HG03139 (cell line): ENCODE results near the gene C19orf25.
A peak's percentile ranks its signal among the peaks of the same experiment; 100 is the strongest.

Source experiments
- ATAC-seq: cut with Tn5 transposase; IDR thresholded peaks from one replicate; pipeline ENCODE4 v1.9.1; 2021; ENCODE audit not compliant: unreplicated experiment

Gene C19orf25

GRCh38 chr19:1496714-1497577 is 17.9 kb upstream of the C19orf25 start:
- ATAC-seq: no peak

DNA sequence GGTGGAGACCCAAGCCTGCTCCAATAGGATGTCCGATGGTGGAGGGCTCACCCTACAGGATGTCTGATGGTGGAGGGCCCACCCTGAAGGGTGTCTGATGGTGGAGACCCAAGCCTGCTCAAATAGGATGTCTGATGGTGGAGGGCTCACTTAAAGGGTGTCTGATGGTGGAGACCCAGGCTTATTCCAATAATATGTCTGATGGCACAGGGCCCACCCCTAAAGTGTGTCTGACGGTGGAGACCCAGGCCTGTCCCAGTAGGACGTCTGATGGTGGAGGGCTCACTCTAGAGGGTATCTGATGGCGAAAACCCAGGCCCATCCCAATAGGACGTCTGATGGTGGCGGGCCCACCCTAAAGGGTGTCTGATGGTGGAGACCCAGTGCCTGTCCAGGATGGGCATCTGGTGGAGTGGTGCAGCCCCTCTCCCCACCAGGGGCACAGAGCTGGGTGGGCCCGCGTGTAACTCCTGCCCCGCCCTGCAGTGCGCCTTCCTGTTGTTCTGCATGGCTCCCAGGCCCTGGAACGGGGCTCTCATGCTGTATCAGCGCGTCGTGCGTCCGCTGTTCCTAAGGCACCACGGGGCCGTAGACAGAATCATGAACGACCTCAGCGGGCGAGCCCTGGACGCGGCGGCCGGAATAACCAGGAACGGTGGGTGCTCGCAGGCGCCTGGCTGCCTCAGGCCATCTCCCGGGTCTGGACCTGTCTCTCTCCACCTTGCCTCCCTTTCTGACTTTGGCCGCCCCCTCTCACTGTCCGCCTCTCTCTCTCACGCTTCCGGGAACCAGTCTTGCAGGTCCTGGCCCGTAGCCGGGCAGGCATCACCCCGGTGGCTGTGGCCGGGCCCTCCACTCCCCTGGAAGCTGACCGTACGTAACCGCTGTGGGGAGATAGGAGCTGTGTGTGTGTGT is 17.0 kb upstream of the C19orf25 start:
- no peak for ATAC-seq

DNA sequence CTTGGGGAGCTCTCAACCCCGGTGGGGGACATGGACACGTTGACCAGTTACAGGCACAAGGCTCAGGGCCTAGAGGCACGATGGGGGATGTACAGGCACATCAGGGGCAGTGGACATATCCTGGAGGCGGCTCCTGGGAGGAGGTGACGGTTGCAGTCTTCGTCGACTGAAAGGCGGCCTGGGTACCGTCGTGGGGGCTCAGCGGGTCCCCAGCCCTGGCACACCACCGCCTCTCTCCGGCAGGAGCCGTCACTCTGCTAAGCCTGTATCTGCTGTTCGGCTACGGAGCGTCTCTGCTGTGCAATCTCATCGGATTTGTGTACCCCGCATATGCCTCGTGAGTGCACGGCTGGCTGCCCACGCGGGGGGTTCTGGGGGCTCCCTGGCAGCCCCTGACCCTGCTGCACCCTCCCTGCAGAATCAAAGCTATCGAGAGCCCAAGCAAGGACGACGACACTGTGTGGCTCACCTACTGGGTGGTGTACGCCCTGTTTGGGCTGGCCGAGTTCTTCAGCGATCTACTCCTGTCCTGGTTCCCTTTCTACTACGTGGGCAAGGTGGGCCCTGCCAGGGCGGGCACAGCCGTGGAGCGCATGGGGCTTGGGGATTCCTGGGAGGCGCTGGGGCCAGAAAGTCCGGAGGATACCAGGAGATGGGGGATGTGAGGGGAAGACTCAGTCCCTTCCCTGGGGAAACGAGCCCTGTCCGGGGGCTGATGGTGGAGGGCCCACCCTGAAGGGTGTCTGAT is 16.2 kb upstream of the C19orf25 start:
- ATAC-seq: no peak

- no peak for ATAC-seq
Observed at GRCh38 chr19:1494115-1494815, 15.2 kb upstream of the C19orf25 start.

GRCh38 chr19:1492474-1493006 is 13.5 kb upstream of the C19orf25 start:
- ATAC-seq: no peak

GRCh38 chr19:1491849-1492170 is 12.8 kb upstream of the C19orf25 start:
- no peak for ATAC-seq

GRCh38 chr19:1491114-1491848 is 12.3 kb upstream of the C19orf25 start, which contains the start of gene REEP6:
Gene REEP6 (plus strand): TSS chr19:1491181. CDS start chr19:1491270, 89 bp downstream.
- no peak for ATAC-seq

- ATAC-seq: peak; percentile 60
Observed at GRCh38 chr19:1490311-1491113, 11.5 kb upstream of the C19orf25 start, which contains the start of gene PCSK4. Gene PCSK4 (minus strand): TSS chr19:1490350. CDS start chr19:1490346, 4 bp downstream.

GRCh38 chr19:1489463-1490310 is 10.7 kb upstream of the C19orf25 start:
- peak; percentile 11 for ATAC-seq

GRCh38 chr19:1488282-1488601 is 9.2 kb upstream of the C19orf25 start:
- ATAC-seq: no peak

DNA sequence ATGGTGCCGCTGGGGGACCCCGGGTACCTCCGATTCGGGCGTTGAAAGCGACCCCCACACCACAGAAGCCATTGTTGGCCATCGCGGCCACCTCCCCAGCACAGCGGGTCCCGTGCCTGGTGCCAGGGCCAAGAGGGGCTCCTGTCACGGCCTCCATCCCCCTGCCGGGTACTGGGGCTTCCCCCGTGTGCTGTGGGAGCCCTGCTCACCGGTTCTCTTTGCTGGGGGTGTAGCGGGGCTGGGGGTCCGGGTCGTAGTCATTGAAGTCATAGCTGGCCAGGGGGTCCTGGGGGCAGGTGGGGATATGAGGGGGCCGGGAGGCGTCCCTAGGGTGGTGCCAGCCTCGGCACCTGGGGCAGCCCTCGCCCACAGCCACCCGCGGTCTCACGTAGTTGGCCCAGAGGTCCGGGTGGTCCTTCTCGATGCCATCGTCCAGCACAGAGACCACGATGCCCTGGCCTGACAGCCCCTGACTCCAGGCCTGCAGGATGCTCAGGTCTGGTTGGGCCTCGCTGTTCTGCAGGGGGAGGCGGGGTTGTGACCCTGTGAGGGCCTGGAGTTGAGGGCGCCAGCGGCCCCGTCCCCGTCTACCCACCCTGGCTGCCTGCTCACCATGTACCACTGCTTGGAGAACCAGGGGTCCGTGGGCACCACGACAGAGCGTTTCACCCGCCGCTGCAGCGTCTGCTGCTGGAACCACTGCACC is 8.7 kb upstream of the C19orf25 start:
- no peak for ATAC-seq

DNA sequence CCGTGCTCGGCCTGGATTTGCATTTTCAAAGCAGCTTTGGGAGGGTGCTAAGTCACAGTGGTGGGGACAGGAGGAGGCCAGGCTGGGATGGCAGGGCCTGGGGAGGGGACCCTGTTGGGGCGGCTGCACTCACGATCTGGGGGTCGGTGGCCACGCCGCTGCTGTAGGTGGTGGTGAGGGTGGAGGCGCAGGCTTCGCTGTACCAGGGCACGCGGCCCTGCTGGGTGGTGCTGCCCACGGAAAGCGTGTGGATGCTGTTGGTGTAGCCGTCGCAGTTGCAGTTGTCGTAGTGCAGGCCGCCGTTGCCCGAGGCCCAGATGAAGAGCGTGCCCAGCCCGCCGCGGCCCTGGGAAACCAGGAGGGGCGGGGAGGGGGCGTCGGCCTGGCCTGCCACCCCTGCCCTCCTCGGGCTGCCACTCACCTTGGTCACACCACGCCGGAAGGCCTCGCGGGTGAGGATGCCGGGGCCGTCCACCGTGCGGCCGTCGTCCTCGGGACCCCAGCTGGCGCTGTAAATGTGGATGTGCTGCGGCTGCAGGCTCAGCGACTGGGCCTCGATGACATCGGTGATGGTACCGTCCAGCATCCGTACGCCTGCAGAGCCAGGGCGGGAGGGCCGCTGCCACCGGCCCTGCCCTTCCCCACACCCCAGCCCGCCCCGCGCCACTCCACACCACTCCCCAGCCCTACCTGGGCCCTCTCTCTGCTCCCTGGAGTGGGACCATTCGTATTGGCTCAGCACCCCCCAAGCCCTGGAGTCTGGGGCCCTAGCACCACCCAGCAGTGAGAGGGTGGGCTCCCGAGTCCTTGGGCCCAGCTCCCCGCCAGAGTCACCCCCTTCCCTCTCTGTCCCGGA is 7.9 kb upstream of the C19orf25 start:
- no peak for ATAC-seq

- ATAC-seq: no peak
Observed at GRCh38 chr19:1483979-1484428, 5.0 kb upstream of the C19orf25 start.

DNA sequence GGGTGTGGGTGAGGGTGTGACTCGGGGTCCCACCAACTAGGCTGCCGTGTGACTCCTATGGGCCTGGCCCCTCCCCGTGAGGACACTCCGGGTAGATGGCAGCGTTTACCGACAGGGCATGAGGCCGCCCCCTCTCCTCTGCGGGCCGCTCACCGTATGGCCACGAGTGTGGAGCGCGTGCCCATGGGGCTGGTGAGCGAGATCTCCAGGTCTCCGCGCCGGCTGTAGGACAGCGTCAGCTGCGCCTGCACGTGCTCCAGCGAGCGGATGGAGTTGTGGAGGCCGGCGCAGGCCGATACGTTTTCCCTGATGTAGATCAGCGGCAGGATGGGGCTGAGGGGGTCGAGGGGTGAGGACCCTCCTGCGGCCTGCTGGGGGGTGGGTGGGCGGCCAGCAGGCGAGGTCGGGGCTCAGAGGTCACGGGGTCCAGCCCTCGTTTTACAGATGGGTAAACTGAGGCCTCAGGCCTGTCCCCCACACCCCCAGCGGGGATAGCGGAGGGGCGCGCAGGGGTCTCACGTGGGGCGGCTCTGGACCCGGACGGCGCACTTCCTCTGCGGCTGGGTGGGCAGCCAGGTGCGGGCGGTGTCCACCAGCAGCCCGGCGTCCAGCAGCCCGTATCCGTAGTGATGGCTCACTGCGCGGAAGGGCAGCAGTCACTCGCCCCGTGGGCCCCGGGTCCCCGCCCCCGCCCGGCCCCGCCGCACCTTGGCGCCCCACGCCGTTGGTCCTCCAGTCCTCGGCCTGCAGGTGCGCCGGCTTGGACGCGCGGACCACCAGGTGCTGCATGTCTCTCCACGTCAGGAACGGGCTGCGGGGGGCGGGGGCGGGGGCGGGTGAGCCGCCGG is 4.3 kb upstream of the C19orf25 start:
- no peak for ATAC-seq

DNA sequence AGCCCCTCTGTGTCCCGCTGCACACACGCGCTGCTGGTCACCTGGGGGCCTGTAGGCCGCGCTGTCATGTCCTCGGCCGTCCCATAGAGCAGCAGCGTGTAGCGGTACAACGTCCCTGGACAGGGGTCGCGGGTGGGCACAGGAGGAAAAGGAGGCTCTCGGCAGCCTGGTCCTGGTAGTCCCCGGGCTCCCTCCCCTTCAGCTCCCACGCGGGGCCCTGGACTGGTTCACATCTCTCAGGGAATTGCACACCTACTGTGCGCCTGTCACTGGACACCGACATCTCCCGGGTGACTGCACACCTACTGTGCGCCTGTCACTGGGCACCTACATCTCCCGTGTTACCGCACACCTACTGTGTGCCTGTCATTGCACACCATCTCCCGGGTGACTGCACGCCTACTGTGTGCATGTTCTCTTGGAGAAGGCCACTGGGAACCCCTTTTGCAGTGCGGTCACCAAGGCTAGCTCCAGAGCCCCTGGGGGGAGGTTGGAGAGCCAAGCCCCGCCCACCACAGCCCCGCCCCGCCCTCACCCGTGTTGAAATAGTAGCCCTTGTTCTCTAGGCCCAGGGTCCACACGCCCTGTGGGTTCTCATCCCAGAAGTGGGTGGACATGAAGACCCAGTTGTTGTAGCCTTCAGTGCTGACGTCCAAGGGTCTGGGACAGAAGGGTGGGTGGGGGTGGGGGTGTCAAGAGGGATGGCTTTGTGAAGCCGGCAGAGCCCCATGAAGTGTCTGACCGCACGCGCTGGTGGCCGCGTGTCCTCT is 3.5 kb upstream of the C19orf25 start:
- no peak for ATAC-seq
